HG03025 (cell line): ENCODE results near the gene TENM4.

Experiments
- ATAC-seq: cut with Tn5 transposase; IDR thresholded peaks from one replicate; pipeline ENCODE4 v1.9.1; 2021; ENCODE audit warnings: mild to moderate bottlenecking, moderate library complexity; ENCODE audit not compliant: unreplicated experiment, low FRiP score

Gene TENM4

GRCh38 chr11:78931891-78932290, 508.9 kb downstream of the TENM4 start:
- ATAC-seq: no peak

DNA sequence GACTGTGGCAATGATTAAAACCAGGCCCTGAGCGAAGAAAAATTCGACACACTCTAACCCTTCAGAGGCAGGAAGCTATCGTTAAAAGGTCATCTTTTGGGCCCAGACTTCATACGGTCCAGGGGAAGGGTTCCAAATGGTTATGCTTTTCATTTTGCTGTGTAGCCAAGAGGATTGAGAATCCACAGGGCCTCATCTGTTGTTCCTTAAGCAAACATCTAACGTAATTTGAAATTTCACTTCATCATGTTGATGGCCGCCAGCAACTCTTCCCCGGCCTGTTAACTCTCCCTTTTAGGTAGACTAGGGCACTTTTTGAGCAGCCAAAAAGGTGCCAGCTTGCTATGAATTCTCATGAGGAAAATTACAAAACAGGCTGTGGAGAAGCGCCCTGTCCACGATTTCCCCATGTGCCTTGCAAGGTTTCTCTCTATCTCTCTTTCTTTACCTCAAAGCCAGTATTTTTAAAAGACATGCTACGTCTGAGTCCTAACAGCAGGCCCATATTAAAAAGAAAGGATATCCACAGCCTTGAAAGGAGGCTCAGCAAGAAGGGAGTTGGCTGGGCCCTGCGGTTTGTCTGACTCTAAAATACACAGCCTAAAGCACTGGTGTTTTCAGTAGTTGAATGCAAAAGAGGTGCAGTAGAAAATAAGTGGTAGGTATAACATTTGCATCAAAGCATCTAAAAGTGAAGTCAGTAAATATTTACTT, 509.9 kb downstream of the TENM4 start:
- ATAC-seq: no peak

DNA sequence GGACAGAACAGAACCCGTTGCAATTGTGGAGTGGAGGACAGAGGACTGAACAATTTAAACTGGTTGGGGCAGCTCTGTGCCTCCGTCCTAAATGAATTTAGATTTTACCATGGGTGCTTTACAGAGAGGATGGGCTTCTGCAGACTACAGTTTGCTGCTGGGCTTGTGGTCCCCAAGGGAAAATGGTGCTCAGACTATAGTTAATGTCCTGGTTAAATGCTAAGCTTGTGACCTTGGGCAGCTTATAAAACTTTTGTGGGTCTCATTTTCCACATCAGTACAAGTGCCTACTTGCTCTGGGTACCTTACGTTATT, 511.0 kb downstream of the TENM4 start:
- no peak for ATAC-seq

DNA sequence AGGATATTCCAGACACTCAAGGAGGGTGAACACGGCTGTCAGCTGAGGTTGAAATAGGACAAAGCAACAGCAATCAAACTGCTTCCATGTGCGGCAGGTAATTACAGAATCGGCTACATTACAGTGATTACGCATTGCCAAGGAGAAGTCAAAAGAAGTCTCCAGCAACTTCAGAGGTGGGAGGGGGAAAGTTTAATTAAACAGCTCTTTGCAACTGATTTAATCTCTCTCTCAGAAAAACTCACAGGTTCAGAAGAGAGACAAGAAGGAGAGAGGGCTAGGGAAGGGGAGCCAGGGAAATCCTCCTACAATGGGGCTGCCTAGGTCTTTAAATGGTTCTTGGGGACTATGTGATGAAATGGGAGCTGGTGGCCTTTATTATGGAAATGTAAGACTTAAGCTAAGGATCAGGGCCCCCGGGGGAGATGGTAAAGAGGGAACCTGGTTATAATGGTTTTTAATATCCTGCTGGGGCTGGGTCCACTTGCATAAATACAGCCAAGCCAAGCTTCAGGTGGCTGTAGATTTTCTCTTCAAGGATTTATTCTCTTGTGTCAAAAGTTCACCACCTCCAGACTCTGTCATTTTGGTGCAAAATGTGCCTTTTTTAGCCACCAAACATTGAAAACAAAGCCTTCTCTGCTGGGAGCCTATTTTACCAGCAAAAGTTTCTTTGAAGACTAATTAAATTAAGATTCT, 511.5 kb downstream of the TENM4 start:
- ATAC-seq: no peak

DNA sequence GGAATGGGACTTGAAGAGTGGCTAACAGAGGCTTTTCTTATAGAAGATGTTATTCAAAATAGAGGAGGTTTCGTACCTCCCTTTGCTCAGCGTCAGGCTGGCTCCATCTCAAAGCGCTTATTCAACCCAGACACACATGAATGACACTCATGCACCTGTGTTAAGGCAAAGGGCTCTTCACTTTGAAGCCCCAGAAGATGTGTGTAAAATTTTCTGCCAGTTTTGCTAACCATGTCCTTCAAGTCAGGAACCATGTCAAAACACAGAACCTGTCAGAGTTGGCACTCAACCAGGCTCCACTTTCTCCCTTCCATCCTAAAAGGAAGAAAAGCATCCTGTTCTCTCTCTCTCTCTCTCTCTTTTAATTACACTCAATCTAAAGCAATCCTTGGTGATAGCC, 513.3 kb downstream of the TENM4 start:
- no peak for ATAC-seq

GRCh38 chr11:78926633-78927338, 514.0 kb downstream of the TENM4 start:
- ATAC-seq: no peak

DNA sequence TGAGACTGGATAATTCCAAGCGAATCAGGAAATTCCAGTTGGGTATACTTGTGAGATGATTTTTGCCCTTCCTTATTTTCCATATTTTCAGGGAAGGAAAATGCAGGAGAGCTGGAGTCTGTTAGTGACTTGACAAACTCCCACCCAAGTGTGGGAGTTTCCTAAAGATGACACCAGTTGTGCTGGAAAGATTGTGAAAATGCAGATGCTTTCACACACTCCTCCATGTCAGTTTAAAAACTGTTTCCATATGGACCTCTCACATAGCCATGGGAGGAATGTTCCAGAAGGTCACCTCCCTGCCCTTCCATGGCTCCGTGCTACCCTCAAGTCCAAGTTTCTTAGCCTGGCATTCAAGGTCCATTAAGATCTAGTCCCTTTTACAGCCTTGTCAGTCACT, 515.4 kb downstream of the TENM4 start:
- no peak for ATAC-seq

DNA sequence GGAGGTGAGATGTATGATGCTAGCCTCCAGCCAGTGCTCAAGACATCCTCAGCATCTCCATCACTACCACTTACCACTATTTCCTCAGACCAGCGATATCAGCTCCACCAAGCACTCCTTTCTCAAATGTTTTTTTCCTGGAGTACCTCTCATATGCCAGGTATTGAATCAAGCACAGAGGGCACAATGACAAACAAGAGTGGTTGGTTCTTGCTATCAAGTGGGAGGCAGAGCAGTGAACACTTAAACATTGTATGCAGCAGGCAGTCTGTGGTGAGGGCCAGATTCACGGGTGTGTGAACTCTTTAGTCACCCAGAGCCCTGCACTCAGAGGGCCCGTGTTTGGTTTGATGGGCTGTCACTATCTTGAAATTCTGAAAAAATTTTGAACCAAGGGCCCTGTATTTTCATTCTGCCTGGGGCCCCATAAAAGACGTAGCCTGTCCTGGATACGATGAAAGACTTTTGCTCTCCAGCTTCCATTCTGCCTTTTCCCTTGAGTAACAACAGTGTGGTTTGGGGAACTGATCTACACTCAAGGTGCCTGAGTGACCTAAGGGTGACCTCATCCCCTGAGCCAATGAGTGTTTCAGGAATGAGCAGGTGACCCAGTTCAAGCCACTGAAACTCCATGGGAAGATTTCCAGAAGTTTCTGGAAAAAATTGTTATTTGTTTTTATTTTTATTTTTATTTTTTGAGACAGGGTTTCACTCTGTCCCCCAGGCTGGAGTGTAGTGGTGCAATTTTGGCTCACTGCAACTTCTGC, 517.8 kb downstream of the TENM4 start:
- ATAC-seq: no peak

DNA sequence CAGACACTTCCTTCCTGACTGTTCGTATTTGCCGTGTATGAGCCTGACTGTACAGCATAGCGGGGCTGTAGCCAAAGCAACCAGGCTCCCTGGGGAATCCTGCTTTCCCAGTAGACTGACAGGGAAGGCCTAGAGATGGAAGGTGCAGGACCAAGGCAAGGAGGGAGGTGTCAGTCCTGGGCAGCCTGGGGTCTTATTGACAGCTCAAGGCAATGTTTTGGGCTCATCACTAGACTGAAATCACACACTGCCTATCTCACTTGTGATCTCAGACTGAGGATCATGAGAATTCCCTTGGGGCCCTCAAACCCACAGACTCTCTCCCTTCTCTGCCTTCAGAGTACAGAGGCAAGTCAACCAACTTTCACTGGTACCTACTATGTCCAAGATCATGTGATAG, 519.3 kb downstream of the TENM4 start:
- no peak for ATAC-seq

- no peak for ATAC-seq
Observed at GRCh38 chr11:78920329-78920728, 520.5 kb downstream of the TENM4 start.

DNA sequence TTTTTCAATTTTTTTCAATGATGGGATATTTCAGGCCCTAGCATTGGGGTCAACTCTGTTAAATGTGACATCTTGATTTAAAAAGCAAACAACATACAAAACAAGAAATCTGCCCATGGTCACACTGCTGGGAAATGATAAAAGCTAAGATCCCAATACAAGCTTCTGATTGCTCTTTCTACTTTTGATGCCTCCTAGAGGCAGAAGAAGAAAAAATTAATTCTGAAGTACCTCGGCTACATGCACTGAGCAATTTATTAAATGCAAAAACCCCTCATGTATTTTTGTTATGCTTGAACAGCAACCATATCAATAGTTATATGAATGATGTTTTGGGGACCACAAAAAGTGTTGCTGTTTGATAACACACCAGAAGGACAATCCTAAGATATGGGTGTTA, 524.1 kb downstream of the TENM4 start:
- ATAC-seq: no peak

GRCh38 chr11:78914503-78914902, 526.3 kb downstream of the TENM4 start:
- no peak for ATAC-seq

GRCh38 chr11:78912778-78913177, 528.1 kb downstream of the TENM4 start:
- ATAC-seq: no peak

GRCh38 chr11:78910322-78910721, 530.5 kb downstream of the TENM4 start:
- no peak for ATAC-seq

- ATAC-seq: no peak
Observed at GRCh38 chr11:78909386-78909785, 531.4 kb downstream of the TENM4 start.

- no peak for ATAC-seq
Observed at GRCh38 chr11:78907636-78908035, 533.2 kb downstream of the TENM4 start.

DNA sequence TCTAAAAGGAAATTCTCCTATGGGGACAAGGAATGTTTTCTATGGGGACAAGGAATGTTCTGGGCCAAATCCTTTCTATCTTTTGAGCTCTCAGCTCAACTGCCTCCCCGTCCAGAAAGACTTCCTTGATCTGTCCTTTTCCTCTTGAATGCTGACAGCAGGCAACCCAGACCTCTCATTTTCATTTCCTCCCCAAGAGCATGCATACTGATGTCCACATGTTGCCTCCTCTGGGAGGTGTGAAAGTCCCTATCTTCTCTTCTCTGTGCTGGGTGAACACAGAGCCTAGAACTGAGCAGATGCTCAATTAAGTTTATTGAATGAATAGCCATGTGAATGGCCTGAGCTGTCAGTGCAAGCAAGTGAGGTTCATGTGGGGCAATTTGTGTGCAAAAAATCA, 534.3 kb downstream of the TENM4 start:
- no peak for ATAC-seq

- no peak for ATAC-seq
Observed at GRCh38 chr11:78905756-78906155, 535.1 kb downstream of the TENM4 start.

DNA sequence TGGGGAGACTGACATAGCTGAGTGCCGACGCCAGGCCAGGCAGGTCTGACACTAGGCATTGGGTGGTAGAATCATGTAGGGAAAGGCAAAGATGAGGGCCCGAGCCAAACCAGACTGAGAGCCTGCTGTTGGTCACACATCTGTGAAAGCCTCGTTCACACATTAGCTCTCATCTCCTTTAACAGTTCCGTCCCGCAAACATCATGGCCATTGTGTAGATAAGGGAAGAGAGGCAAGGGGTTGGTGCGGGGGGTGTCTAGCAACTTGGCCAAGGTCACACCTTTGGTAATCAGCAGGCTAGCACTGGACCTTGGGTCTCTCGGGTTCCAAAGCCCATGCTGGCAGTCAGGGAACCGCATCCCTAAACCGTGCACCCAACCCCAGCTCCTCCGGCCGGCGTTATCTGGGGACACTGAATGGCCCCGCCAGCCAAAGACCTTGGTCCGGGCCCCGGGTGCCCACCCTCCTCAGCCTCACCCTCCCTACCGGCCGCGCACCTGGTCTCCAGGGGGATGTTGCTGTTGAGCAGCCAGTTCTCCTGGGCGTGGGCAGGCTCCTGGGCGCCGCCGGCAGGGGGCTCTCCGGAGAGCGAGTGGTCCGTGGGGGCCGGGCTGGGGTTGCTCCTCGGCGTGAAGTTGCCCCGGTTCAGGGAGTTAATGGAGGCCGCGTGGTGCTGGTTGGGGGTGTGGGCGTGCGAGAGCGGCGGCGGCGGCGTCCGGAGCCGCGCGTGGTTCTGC, 537.9 kb downstream of the TENM4 start:
- ATAC-seq: no peak

- no peak for ATAC-seq
Observed at GRCh38 chr11:78901831-78902230, 539.0 kb downstream of the TENM4 start.
